GM12864 (cell line): ENCODE results near the gene VTI1A.
A peak's percentile ranks its signal among the peaks of the same experiment; 100 is the strongest.

Experiments
- DNase-seq: peaks from one replicate; pipeline ENCODE4 v3.0.0-alpha.2; 2011; ENCODE audit warnings: low read depth
- H3K4me3 ChIP-seq: 2 replicates; pipeline ENCODE4 v1.5.1; 2011; ENCODE audit warnings: mild to moderate bottlenecking, low read depth, low read length, control low read depth
- CTCF ChIP-seq: IDR thresholded peaks from 2 replicates; pipeline ENCODE4 v1.5.1; 2011; ENCODE audit warnings: low read depth, mild to moderate bottlenecking, moderate library complexity, low read length, control low read depth, inconsistent platforms; ENCODE audit errors: missing control alignments

VTI1A gene

GRCh38 chr10:112466802-112467201 is 19.8 kb downstream of the VTI1A start:
- no peak for TF ChIP-seq CTCF
- no peak overlapping the region for H3K4me3 ChIP-seq
- DNase-seq, result no peak

- DNase-seq, result no peak
- TF ChIP-seq CTCF, result no peak
- no peak overlapping the region for H3K4me3 ChIP-seq
Observed at GRCh38 chr10:112467541-112468075, 20.6 kb downstream of the VTI1A start.

GRCh38 chr10:112471878-112472487 is 25.0 kb downstream of the VTI1A start:
- peak; percentile 39 for DNase-seq
- peak; percentile 55 for TF ChIP-seq CTCF
- H3K4me3 ChIP-seq, result no peak overlapping the region

GRCh38 chr10:112475575-112476218 is 28.7 kb downstream of the VTI1A start:
- peak; percentile 32 for TF ChIP-seq CTCF
- DNase-seq, result no peak
- no peak overlapping the region for H3K4me3 ChIP-seq

- no peak for TF ChIP-seq CTCF
- H3K4me3 ChIP-seq, result no peak overlapping the region
- no peak for DNase-seq
Observed at GRCh38 chr10:112481602-112482001, 34.6 kb downstream of the VTI1A start.

- no peak overlapping the region for H3K4me3 ChIP-seq
- no peak for TF ChIP-seq CTCF
- DNase-seq, result no peak
Observed at GRCh38 chr10:112484399-112484798, 37.4 kb downstream of the VTI1A start.
